HepG2 (cell line): ENCODE results near the gene BIRC7. TPM values are rescaled to one million over a fixed set of nuclear protein-coding genes. Genes with fewer than 3 reads are reported as not detected.
A peak's percentile ranks its signal among the peaks of the same experiment; 100 is the strongest.

Experiments
- ATAC-seq: fragments of 200-7000 bp; cut with Tn5 transposase; 3 replicates; pipeline ENCODE4 v1.9.1; 2020; ENCODE audit warnings: mild to moderate bottlenecking, moderate library complexity
- BruUV-seq: library from RNA; stranded (reverse); fragments of 400-500 nt; replicated peaks from 2 replicates; lab custom pipeline; 2021; lab: Mats Ljungman, UMichigan
- CTCF ChIA-PET: fragments of 300-600 bp; formaldehyde crosslinking; extraction: SDS; loops from one replicate; lab custom pipeline; 2021; ENCODE audit warnings: low total read pairs, inconsistent platforms, low intra/inter-chr PET ratio; lab: Yijun Ruan, JAX
- POLR2A ChIA-PET: fragments of 350-600 bp; sonication (Branson Sonifier 250); formaldehyde crosslinking; loops from one replicate; lab custom pipeline; 2020; ENCODE audit warnings: antibody characterized with exemption, inconsistent platforms; lab: Yijun Ruan, JAX
- DNase-seq: peaks from one replicate; pipeline ENCODE4 v3.0.0-alpha.2; 2015; ENCODE audit warnings: low spot score
- FAIRE-seq: peaks from 3 replicates; lab custom pipeline; 2011; peaks lifted over from hg19 to GRCh38; lab: Jason Lieb, UNC
- H2AFZ ChIP-seq: one replicate; pipeline ENCODE4 v1.6.1; 2011; ENCODE audit warnings: low read length, inconsistent platforms
- H3K27ac ChIP-seq: fragments of 300-600 bp; 3 replicates; pipeline ENCODE4 v1.8.0; 2011; ENCODE audit warnings: mixed run types, mild to moderate bottlenecking, mixed read lengths, low read length, inconsistent platforms; ENCODE audit not compliant: insufficient read depth; ENCODE audit errors: extremely low read length
- H3K27me3 ChIP-seq, 2 experiments: fragments of 200-600 bp in 1 of 2; 2 replicates in 1 of 2; 3 replicates in 1 of 2; pipeline versions ENCODE4 v1.6.0 to v1.8.0; 2011; ENCODE audit warnings: low read length in 2 of 2, mild to moderate bottlenecking in 2 of 2, moderate library complexity in 2 of 2, inconsistent platforms in 1 of 2; ENCODE audit not compliant: insufficient read depth in 2 of 2, control insufficient read depth in 1 of 2
- H3K36me3 ChIP-seq, 2 experiments: fragments of 200-600 bp in 1 of 2; replicated peaks in 1 of 2; 2 replicates in 1 of 2; 3 replicates in 1 of 2; pipeline versions ENCODE4 v1.5.1 to v1.8.0; 2011; ENCODE audit warnings: low read length in 2 of 2, inconsistent platforms in 1 of 2; ENCODE audit not compliant: insufficient read depth in 2 of 2, control insufficient read depth in 1 of 2
- H3K4me1 ChIP-seq: 2 replicates; pipeline ENCODE4 v1.5.1; 2012; ENCODE audit warnings: low read length, inconsistent platforms; ENCODE audit not compliant: insufficient read depth
- H3K4me2 ChIP-seq: 2 replicates; pipeline ENCODE4 v1.6.0; 2011; ENCODE audit warnings: low read depth, low read length, inconsistent platforms
- H3K4me3 ChIP-seq, 3 experiments: fragments of 200-600 bp in 1 of 3; sonication (generic), shearing (Covaris generic) in 1 of 3; replicated peaks in 1 of 3; 2 replicates each; pipeline ENCODE4 v1.5.1; 2011 to 2016; ENCODE audit warnings: low read length in 3 of 3, inconsistent platforms in 2 of 3, low read depth in 2 of 3, mild to moderate bottlenecking in 2 of 3, control low read depth in 1 of 3, mixed read lengths in 1 of 3; ENCODE audit not compliant: insufficient read depth in 1 of 3
- H3K79me2 ChIP-seq: one replicate; pipeline ENCODE4 v1.6.1; 2011; ENCODE audit warnings: low read length, inconsistent platforms; ENCODE audit not compliant: insufficient read depth
- H3K9ac ChIP-seq: 2 replicates; pipeline ENCODE4 v1.6.0; 2011; ENCODE audit warnings: mild to moderate bottlenecking, low read depth, low read length, inconsistent platforms; ENCODE audit not compliant: insufficient read depth
- H3K9me3 ChIP-seq: 2 replicates; pipeline ENCODE4 v1.5.1; 2012; ENCODE audit warnings: mild to moderate bottlenecking, low read length
- H4K20me1 ChIP-seq: 2 replicates; pipeline ENCODE4 v1.6.0; 2011; ENCODE audit warnings: inconsistent platforms, mild to moderate bottlenecking, low read length, moderate library complexity; ENCODE audit not compliant: insufficient read depth
- KMT2A ChIP-seq: sonication (generic); formaldehyde crosslinking; IDR thresholded peaks from 2 replicates; pipeline ENCODE4 v1.4.0; 2020; ENCODE audit warnings: missing genetic modification reagents
- PAXIP1 ChIP-seq: sonication (generic); formaldehyde crosslinking; conservative IDR thresholded peaks from 2 replicates; pipeline ENCODE4 v1.4.0; 2020; ENCODE audit warnings: mild to moderate bottlenecking, missing genetic modification reagents, moderate library complexity
- PHF21A ChIP-seq: sonication (generic); formaldehyde crosslinking; IDR thresholded peaks from 2 replicates; pipeline ENCODE4 v1.5.0; 2020; ENCODE audit warnings: mild to moderate bottlenecking, missing genetic modification reagents
- PHF8 ChIP-seq: sonication (generic); formaldehyde crosslinking; IDR thresholded peaks from 2 replicates; pipeline ENCODE4 v1.5.0; 2020; ENCODE audit warnings: missing genetic modification reagents
- POGZ ChIP-seq: sonication (generic); formaldehyde crosslinking; IDR thresholded peaks from 2 replicates; pipeline ENCODE4 v1.4.0; 2020; ENCODE audit warnings: mild to moderate bottlenecking, missing genetic modification reagents
- RBM22 ChIP-seq: fragments of 200-400 bp; formaldehyde crosslinking; optimal IDR thresholded peaks from 2 replicates; pipeline ENCODE3; 2017; ENCODE audit warnings: mild to moderate bottlenecking, low read length, moderate library complexity
- REL ChIP-seq: sonication (generic); formaldehyde crosslinking; conservative IDR thresholded peaks from 2 replicates; pipeline ENCODE4 v1.8.0; 2022; ENCODE audit warnings: mild to moderate bottlenecking, missing genetic modification reagents, moderate library complexity
- SMAD1 ChIP-seq: sonication (generic); formaldehyde crosslinking; IDR thresholded peaks from 2 replicates; pipeline ENCODE4 v1.4.0; 2020; ENCODE audit warnings: missing genetic modification reagents, low read depth, mild to moderate bottlenecking, borderline replicate concordance
- ZBTB21 ChIP-seq: sonication (generic); formaldehyde crosslinking; IDR thresholded peaks from 2 replicates; pipeline ENCODE4 v1.4.0; 2020; ENCODE audit warnings: missing genetic modification reagents
- ZNF224 ChIP-seq: sonication (generic); formaldehyde crosslinking; IDR thresholded peaks from 2 replicates; pipeline ENCODE4 v1.5.0; 2020; ENCODE audit warnings: mild to moderate bottlenecking, missing genetic modification reagents
- ZNF652 ChIP-seq: IDR thresholded peaks from 2 replicates; pipeline ENCODE4 v1.6.1; 2016; ENCODE audit warnings: low read depth, borderline replicate concordance
- ZNF776 ChIP-seq: sonication (generic); formaldehyde crosslinking; IDR thresholded peaks from 2 replicates; pipeline ENCODE4 v1.4.0; 2020; ENCODE audit warnings: mild to moderate bottlenecking, missing genetic modification reagents
- ZXDC ChIP-seq: sonication (generic); formaldehyde crosslinking; IDR thresholded peaks from 2 replicates; pipeline ENCODE4 v1.5.0; 2020; ENCODE audit warnings: mild to moderate bottlenecking, missing genetic modification reagents
- WGBS: methylation state at CpG from one replicate; pipeline ENCODE4 v1.1.6; 2017; ENCODE audit warnings: low lambda C conversion rate; 5-methylcytosine and 5-hydroxymethylcytosine counted together
- in situ Hi-C: cut with HindIII; loops from 2 replicates; pipeline ENCODE4 v1.10.0; 2017; ENCODE audit warnings: low pct_unique_long_range_greater_than_20kb; ENCODE audit not compliant: extremely low pct_ligation_motif_present
- intact Hi-C: fragments of 100-400 bp; cut with micrococcal nuclease; formaldehyde crosslinking; loops from one replicate; pipeline ENCODE4 v1.10.0; 2022; ENCODE audit not compliant: unreplicated experiment
- polyA plus RNA-seq, 8 experiments: library from polyadenylated mRNA; depleted of rRNA in 3 of 8; stranded (reverse) in 7 of 8; unstranded in 1 of 8; fragments of >200 nt; fragmentation: Illumina TruSeq in 4 of 8; extraction: Trizol in 4 of 8; gene quantifications; 2 replicates each; pipeline versions ENCODE4 v1.2.1 to v1.2.3, GENCODE V29; 2011 to 2016; ENCODE audit warnings: low read depth in 4 of 8, missing spikeins in 1 of 8, mixed read lengths in 1 of 8; ENCODE audit not compliant: insufficient read depth in 1 of 8
- total RNA-seq, 5 experiments: library from RNA; depleted of rRNA; stranded (reverse); fragments of >200 nt; fragmentation: Illumina TruSeq; extraction: Trizol; gene quantifications; 2 replicates each; pipeline ENCODE4 v1.2.3, GENCODE V29; 2016; ENCODE audit warnings: low read depth in 1 of 5
- TF ChIP-seq, protein P1 (sequence below): sonication (generic); formaldehyde crosslinking; IDR thresholded peaks from 2 replicates; pipeline ENCODE4 v1.4.0; 2020; ENCODE audit warnings: missing genetic modification reagents

The BIRC7 gene
- total and polyA plus RNA-seq, 2 of the 13 experiments (the other 11 are each of a cell fraction or from before 2014, with no cell fraction given), result 0.27 to 5.1 TPM

GRCh38 chr20:63216041-63216848 is 19.5 kb upstream of the BIRC7 start, which contains the start of gene YTHDF1 (continued):
- TF ChIP-seq ZNF776 (CRISPR knock-in tag) (peak; percentile 99), PHF21A (CRISPR knock-in tag) (peak; percentile 84), PHF8 (peak; percentile 96), REL (CRISPR knock-in tag) (peak; percentile 72; the same call in 1 of the 2 replicates), KMT2A (CRISPR knock-in tag) (peak; percentile 70), SMAD1 (CRISPR knock-in tag) (peak; percentile 75; the same call in 1 of the 2 replicates), ZBTB21 (CRISPR knock-in tag) (no peak)

GRCh38 chr20:63216849-63217471 is 18.7 kb upstream of the BIRC7 start:
- Histone ChIP-seq H3K27me3 (peaks cover 21 to 43% of the 10 kb centered on the region in 2 experiments; a peak in 4 of 5 replicates), H3K36me3 (peaks cover 13 to 30% of the 10 kb centered on the region in 2 experiments), H3K4me1 (peaks cover 53% of the 10 kb centered on the region), H3K9ac (peak overlapping the region; percentile 69), H3K4me3 (peak overlapping the region; percentile 48 to 97 (median 74)), H2AFZ (no peak overlapping the region), H4K20me1 (peaks cover 34% of the 10 kb centered on the region), H3K79me2 (peaks cover 35% of the 10 kb centered on the region), H3K4me2 (peak overlapping the region; percentile 84), H3K27ac (no peak overlapping the region), H3K9me3 (no peaks in the 10 kb centered on the region)
- intact Hi-C loops, result loop anchor here (5.0 kb wide), 1 partner anchor 35 kb away; no protein-coding TSS in a partner anchor
- FAIRE-seq, result peak; percentile 44
- ATAC-seq, result peak; percentile 44
- ChIA-PET CTCF (no interaction called here), POLR2A (interaction anchor here (0.9 to 1.8 kb wide), 3 partner anchors 8 to 425 kb away, joined by 3 to 4 read pairs (median 4); partner anchors contain the start of gene BIRC7)
- no TSS peak for BruUV-seq
- in situ Hi-C loops, result no loop called here
- no peak for DNase-seq
- 15% methylated on average over 13 of the region's 13 CpGs for whole genome bisulfite sequencing
- TF ChIP-seq, protein P1, sequence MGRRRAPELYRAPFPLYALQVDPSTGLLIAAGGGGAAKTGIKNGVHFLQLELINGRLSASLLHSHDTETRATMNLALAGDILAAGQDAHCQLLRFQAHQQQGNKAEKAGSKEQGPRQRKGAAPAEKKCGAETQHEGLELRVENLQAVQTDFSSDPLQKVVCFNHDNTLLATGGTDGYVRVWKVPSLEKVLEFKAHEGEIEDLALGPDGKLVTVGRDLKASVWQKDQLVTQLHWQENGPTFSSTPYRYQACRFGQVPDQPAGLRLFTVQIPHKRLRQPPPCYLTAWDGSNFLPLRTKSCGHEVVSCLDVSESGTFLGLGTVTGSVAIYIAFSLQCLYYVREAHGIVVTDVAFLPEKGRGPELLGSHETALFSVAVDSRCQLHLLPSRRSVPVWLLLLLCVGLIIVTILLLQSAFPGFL (CRISPR knock-in tag), result 0 out of 2 replicates have a peak, but pooled peaks have one; percentile 74
- TF ChIP-seq ZNF224 (CRISPR knock-in tag) (0 out of 2 replicates have a peak, but pooled peaks have one; percentile 7), POGZ (CRISPR knock-in tag) (no peak), PAXIP1 (no peak), ZXDC (CRISPR knock-in tag) (peak; percentile 17; the same call in 1 of the 2 replicates), RBM22 (no peak), ZNF652 (no peak)
